GM19467 (cell line): ENCODE results near the gene ADISSP.

Source experiments
- ATAC-seq: cut with Tn5 transposase; IDR thresholded peaks from one replicate; pipeline ENCODE4 v1.9.1; 2021; ENCODE audit warnings: mild to moderate bottlenecking, moderate library complexity; ENCODE audit not compliant: unreplicated experiment

The ADISSP gene

DNA sequence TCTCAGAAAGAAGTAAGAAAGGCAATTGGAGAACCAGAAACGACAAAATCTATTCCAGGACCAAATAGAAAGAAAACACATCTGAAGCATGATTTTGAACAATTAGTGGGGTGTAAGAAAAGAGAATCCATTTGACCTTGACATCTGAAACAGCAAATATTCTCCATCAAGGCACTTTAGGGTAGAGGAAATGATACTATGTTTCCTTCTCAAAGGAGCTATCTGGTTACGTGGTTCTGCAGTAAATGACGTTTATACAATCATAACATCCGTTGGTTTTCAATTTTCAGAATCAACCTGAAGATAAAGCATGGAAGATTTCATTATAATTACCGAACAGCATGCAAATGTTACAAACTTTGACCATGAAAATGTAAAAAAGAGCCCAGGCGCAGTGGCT, 46.9 kb downstream of the ADISSP start:
- ATAC-seq = no peak

DNA sequence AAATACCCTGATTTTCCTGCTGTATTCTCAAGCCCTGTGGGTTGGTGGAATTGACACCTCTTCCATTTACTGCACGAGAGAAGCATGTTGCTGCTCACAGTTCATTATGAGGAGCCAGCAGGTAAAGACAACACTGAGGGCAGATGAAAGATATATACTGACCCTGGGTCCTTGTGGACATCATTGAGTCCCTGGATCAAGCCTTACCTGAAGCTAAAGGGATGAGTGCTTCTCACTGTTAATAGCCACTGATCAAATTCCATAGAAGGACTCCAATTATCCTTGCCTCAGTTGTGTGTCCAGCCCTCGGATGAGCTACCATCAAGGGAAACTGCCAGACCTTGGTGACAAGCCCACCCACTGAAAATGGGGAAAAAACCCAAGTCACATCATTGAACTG, 47.5 kb downstream of the ADISSP start:
- no peak for ATAC-seq

- ATAC-seq = no peak
Observed at GRCh38 chr20:3719046-3719445, 48.5 kb downstream of the ADISSP start.

DNA sequence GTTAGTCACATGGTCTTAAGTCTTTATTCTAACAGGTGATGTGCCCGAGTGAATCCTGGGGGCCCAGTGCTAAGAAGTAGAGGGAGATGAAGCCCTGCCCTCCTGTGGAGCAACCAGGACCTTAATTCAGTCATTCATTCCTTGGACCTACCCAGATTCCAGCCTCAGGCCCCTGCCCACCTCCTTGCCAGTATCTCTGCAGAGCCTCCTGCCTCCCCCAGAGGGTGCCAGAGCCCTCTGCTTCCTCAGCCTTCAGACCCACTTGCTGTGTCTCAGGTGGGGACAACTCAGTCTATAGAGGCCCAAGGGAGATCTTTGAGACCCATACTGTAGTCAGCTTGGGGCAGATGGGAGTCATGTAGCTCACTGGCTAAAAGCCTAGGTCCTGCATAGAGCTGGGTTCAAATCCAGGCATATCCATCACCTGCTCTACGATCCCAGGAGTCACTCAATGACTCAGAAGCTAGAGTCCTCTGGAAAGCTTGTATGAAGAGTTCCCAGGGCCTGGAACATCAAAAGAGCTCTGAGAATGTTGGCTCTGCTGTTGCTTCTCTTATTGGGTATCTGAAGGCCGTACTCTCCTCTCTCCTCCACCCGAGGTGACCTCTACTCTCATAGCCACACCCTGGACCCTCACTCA, 51.2 kb downstream of the ADISSP start:
- ATAC-seq = no peak

- ATAC-seq = no peak
Observed at GRCh38 chr20:3714092-3714491, 53.5 kb downstream of the ADISSP start.

DNA sequence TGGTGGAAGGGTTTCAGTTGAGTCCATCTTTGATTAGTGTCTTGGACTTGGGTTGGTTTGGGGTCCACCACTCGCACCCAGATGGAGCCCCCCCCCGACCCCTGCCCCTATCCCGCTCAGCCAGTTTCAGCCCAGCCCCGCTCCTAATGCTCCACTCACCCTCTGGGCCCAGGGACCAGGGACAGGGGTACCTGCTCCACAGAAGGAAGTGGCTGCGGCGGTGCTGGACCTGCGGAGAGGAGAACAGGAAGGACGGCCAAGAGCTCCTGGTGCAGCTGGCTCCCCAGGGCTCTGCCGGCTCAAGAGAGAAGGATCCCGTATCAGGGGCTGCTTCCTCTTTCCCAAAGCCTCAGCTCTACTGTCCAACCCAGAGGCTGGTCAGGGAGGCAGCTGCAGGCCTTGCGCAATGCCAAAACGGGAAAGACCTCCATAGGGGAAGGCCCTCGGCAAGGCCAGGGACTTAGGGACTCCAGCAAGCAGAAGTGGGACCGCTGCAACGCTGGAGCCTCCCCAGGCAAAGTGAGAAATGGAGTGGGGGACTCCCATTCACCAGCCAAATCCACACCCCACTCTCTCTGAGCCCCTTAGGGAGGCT, 55.2 kb downstream of the ADISSP start, which contains the start of gene SIGLEC1:
Gene SIGLEC1 (minus strand): TSS at position 322 of the 595 bp plus-strand sequence. CDS start 5,472 bp downstream, outside the sequence.
- no peak for ATAC-seq

DNA sequence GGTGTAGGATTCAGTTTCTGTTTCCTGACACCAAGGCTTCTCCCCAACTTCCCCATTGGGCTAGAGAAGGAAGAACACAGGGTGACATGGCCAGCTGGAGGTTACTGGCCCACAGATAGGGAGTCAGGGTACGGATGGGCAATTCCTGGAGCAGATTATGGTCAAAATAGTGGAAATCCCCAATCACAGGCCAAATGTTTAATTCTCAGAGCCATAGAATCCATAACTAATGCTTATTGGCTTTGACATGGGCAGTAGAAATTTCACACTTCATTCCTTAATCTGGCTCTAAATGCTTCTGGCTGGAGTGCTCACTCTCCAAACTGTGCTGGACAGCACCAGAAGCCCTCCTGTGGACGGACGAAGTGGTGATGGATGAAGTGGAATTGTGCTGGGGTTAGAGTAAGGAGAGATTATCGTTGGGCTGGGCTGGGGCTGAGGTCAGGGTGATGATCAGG, 56.0 kb downstream of the ADISSP start:
- ATAC-seq = no peak

DNA sequence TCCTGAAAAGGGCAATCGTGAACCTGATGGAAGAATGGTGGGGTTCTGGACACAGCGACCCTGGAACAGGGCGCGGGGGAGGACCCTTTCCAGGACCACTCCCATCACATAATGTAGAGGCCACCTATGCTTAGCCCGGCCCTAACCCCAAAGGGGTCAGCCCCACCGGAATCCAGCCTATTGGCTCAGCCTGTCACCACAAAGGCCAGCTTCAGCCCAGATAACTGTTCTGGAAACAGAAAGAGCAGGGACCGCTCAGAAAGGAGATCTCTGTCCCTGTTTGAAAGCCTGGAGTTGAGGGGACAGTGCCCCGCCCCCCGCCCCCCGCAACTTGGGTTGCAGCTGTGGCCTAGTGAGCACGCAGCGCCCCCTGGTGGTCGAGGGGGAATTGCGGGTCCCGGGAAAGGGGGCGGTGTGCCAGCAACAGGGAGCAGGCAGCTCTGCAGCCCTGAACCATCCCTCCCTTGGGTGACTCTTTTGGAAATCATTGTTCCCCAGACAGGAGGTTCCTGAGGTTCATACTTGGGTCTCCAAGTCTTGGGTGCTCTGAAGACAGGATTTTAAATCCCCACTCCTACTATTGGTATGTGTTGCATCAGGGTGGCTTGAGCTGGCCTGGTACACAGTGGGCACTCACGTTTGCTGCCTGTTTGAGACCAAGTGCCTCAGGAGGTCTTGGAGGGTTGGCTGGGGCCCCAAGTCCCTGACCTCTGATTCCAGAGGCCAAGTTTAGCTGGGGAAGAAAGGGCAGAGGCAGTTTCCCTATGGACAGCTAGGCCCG, 56.7 kb downstream of the ADISSP start:
- no peak for ATAC-seq

- ATAC-seq = no peak
Observed at GRCh38 chr20:3710011-3710466, 57.5 kb downstream of the ADISSP start.

DNA sequence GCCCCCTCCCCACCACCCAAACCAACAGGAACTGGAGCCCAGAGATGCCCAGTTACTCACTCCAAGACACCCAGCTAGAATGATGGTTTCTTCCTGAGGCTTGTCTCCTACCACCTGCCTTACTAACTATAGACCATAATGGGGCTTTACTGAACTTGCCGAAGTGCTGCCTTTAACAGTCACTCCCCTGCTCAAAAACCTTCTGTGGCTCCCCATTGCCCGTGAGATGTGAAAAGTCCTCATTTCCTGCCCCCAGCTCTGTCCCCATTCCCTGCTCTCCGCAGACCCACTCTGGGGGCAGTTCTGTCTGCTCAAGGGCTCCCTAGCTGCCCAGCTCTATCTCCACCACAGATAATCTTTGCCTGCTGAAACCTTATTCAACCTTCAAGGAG, 60.0 kb downstream of the ADISSP start:
- ATAC-seq = no peak

- no peak for ATAC-seq
Observed at GRCh38 chr20:3706774-3707507, 60.6 kb downstream of the ADISSP start.

DNA sequence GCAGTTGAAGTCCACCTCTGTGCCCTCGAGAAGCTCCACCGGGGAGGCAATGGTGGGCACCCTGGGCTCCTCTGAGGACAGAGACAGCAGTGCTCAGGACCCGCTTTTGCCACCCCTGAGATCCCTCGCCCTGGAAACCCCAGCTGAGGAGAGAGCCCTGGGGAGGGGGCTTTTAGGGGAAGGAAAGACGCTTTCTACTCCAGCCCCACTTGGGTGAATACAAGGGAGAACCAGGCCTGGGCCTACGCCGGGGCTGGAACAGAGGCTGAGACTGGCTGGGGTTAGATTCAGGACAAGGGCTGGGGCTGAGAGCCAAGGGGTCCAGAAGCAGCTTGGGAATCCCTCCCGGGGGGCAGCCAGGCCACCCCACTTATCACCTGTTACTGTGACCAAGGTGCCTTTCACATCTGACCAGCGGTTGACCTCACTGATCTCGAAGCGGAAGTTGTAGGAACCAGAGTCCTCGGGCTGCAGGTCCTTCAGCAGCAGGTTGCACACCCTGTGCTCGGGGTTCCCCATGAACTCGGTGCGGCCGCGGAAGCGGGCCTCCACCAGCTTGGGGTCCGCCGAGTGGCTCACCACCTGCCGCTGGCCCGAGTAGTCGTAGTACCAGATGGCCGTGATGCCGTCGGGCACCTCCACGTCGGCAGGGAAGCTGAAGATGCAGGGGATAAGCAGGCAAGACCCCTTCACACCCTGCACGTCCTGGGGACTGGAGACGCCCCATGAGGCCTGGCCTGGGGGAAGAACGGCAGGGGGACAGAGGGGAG, 61.4 kb downstream of the ADISSP start:
- ATAC-seq = no peak

DNA sequence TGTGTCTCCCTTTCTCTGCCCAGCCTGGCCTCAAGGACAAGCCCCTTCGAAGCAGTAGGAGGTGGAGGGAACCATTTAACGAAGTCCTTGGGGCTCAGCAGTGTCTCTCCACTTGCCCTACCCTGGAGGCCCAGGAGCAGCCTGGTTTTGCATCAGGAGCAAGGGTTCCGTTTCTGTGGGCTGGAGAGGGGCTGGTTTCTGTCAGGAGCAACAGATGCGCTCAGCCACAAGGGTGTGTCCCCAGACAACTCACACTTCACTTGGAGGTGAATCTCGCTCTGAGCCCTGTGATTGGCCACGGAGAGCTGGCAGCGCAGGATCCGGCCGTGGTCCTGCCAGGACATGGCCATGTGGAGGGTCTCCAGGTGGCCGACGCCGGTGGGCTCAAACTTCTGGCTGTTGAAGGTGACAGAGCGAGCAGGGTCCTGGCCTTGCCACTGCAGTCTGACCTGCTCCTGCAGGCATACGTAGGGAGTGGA, 62.0 kb downstream of the ADISSP start:
- no peak for ATAC-seq

- ATAC-seq = no peak
Observed at GRCh38 chr20:3704087-3704486, 63.5 kb downstream of the ADISSP start.
